ENCODE results near the gene CXCL17.

The CXCL17 gene

GRCh38 chr19:42397263-42398166 is 45.2 kb downstream of the CXCL17 start:
- DNase-seq (ENCODE audit: low spot score) = no peak

GRCh38 chr19:42396381-42397262 is 46.1 kb downstream of the CXCL17 start:
- peak; percentile 97 for DNase-seq (ENCODE audit: low spot score)

GRCh38 chr19:42394751-42395150 is 48.0 kb downstream of the CXCL17 start:
- no peak for DNase-seq (ENCODE audit: low spot score)

- DNase-seq (ENCODE audit: low spot score) = no peak
These were observed 50.6 kb downstream of the CXCL17 start for GRCh38 chr19:42392165-42392564.

- DNase-seq (ENCODE audit: low spot score) = no peak
These were observed 52.8 kb downstream of the CXCL17 start, which contains the start of gene CNFN for GRCh38 chr19:42389899-42390298. CNFN (minus strand) TSS chr19:42390297; CDS start chr19:42389037, 1,260 bp downstream.

- no peak for DNase-seq (ENCODE audit: low spot score)
These were observed 53.8 kb downstream of the CXCL17 start for GRCh38 chr19:42388851-42389489.

- DNase-seq (ENCODE audit: low spot score) = peak; percentile 52
These were observed 55.6 kb downstream of the CXCL17 start for GRCh38 chr19:42386974-42387707.

- no peak for DNase-seq (ENCODE audit: low spot score)
These were observed 62.6 kb downstream of the CXCL17 start for GRCh38 chr19:42380155-42380554.
